LNCaP clone FGC (cell line): ENCODE measurements around the gene SLAMF8.

Source experiments
- DNase-seq: peaks from one replicate; pipeline ENCODE4 v3.0.0-alpha.2; 2011; ENCODE audit warnings: low read depth
- H3K4me3 ChIP-seq: 2 replicates; pipeline ENCODE4 v1.5.1; 2011; ENCODE audit warnings: mild to moderate bottlenecking, low read depth, low read length, control low read depth
- CTCF ChIP-seq: IDR thresholded peaks from 2 replicates; pipeline ENCODE4 v1.5.1; 2012; ENCODE audit warnings: mild to moderate bottlenecking; ENCODE audit not compliant: control insufficient read depth, insufficient read depth; ENCODE audit errors: extremely low read depth

Gene SLAMF8

GRCh38 chr1:159799446-159799985 is 27.2 kb upstream of the SLAMF8 start:
- no peak overlapping the region for H3K4me3 ChIP-seq
- no peak for TF ChIP-seq CTCF
- DNase-seq: no peak

GRCh38 chr1:159800177-159800930 is 26.3 kb upstream of the SLAMF8 start:
- H3K4me3 ChIP-seq: no peak overlapping the region
- TF ChIP-seq CTCF: no peak
- no peak for DNase-seq

GRCh38 chr1:159802111-159802510 is 24.6 kb upstream of the SLAMF8 start, which contains the start of gene FCRL6:
Gene FCRL6 (plus strand): TSS chr1:159802360. CDS start chr1:159802425, 65 bp downstream.
- no peak for DNase-seq
- no peak for TF ChIP-seq CTCF
- H3K4me3 ChIP-seq: no peak within 1 kb of the TSS

DNA sequence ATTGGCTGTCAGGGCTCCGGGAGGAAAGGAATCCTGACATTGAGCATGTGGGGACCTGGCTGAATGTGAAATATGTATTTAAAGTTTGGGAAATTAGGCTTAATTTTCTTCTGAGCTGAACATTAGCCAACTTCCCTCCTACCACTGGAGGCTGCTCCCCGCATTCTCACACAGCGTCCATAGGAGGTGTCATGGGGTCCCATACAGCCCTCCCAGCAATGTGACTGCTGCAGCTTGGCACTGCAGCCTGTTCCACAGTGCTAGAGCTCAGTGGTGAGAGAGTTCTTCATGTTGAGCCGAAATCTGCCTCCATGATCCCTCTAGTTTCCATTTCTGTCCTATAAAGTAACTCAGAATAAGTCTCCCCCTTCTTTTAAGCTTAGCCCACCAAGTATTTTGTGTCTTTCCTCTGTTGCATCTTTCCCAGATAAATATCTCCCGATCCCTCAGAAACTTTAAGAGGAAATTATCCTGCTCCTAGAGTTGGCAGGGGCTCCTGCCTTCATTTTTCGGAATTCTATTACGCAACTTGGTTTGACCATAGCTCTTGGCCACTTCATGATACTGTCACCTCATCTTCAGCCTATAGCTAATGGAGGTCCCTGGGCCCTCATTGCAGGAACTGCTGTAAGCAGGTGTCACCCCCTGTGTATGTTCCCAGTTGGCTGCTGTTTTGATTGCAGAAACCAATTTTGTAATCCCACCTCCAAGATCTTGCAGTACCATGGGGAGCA is 22.6 kb upstream of the SLAMF8 start:
- DNase-seq: no peak
- H3K4me3 ChIP-seq: no peak overlapping the region
- TF ChIP-seq CTCF: no peak

- no peak for DNase-seq
- no peak overlapping the region for H3K4me3 ChIP-seq
- no peak for TF ChIP-seq CTCF
Observed at GRCh38 chr1:159804924-159805323, 21.7 kb upstream of the SLAMF8 start.

GRCh38 chr1:159815926-159816325 is 10.7 kb upstream of the SLAMF8 start:
- no peak for TF ChIP-seq CTCF
- no peak overlapping the region for H3K4me3 ChIP-seq
- no peak for DNase-seq
